ENCODE data around the gene PPIB. TPM values are rescaled to one million over a fixed set of nuclear protein-coding genes. Genes with fewer than 3 reads are reported as not detected.

PPIB gene
- total RNA-seq, 1 donor from 2014 or later = 491 TPM

- H3K27me3 Mint-ChIP-seq = no peaks in the 10 kb centered on the region
- no peaks in the 10 kb centered on the region for H3K9me3 Mint-ChIP-seq (ENCODE audit: low read depth)
- H3K36me3 Mint-ChIP-seq (ENCODE audit: insufficient read depth) = peaks cover 7% of the 10 kb centered on the region
- no peak overlapping the region for H3K4me3 Mint-ChIP-seq (ENCODE audit: low read depth)
- H3K4me1 Mint-ChIP-seq (ENCODE audit: low read depth) = peaks cover 1% of the 10 kb centered on the region
- H3K27ac Mint-ChIP-seq = no peak overlapping the region
- TF ChIP-seq CTCF (IDR thresholded peaks at IDR 0.05; ENCODE audit: unreplicated experiment) = no peak
- no peak for DNase-seq (ENCODE audit: low spot score, unreplicated experiment)
Observed at GRCh38 chr15:64197425-64197824, 34.6 kb upstream of the PPIB start.

- Mint-ChIP-seq H3K27me3 (no peaks in the 10 kb centered on the region), H3K4me3 (ENCODE audit: low read depth) (no peak overlapping the region), H3K4me1 (ENCODE audit: low read depth) (peaks cover 1% of the 10 kb centered on the region), H3K27ac (no peak overlapping the region), H3K36me3 (ENCODE audit: insufficient read depth) (peaks cover 5% of the 10 kb centered on the region), H3K9me3 (ENCODE audit: low read depth) (no peaks in the 10 kb centered on the region)
- DNase-seq (ENCODE audit: low spot score, unreplicated experiment) = no peak
- no peak for TF ChIP-seq CTCF (IDR thresholded peaks at IDR 0.05; ENCODE audit: unreplicated experiment)
Observed at GRCh38 chr15:64193971-64194370, 31.1 kb upstream of the PPIB start.

GRCh38 chr15:64191971-64192830 is 29.4 kb upstream of the PPIB start:
- Mint-ChIP-seq H3K27me3 (no peaks in the 10 kb centered on the region), H3K4me1 (ENCODE audit: low read depth) (peaks cover 1% of the 10 kb centered on the region), H3K4me3 (ENCODE audit: low read depth) (no peak overlapping the region), H3K27ac (no peak overlapping the region), H3K9me3 (ENCODE audit: low read depth) (no peaks in the 10 kb centered on the region), H3K36me3 (ENCODE audit: insufficient read depth) (peaks cover 8% of the 10 kb centered on the region)
- TF ChIP-seq CTCF (IDR thresholded peaks at IDR 0.05; ENCODE audit: unreplicated experiment) = no peak
- no peak for DNase-seq (ENCODE audit: low spot score, unreplicated experiment)

- peak overlapping the region; percentile 74 for H3K27ac Mint-ChIP-seq
- no peak overlapping the region for H3K4me3 Mint-ChIP-seq (ENCODE audit: low read depth)
- no peaks in the 10 kb centered on the region for H3K27me3 Mint-ChIP-seq
- peaks cover 7% of the 10 kb centered on the region for H3K36me3 Mint-ChIP-seq (ENCODE audit: insufficient read depth)
- DNase-seq (ENCODE audit: low spot score, unreplicated experiment) = no peak
- peaks cover 5% of the 10 kb centered on the region for H3K4me1 Mint-ChIP-seq (ENCODE audit: low read depth)
- no peak for TF ChIP-seq CTCF (IDR thresholded peaks at IDR 0.05; ENCODE audit: unreplicated experiment)
- no peaks in the 10 kb centered on the region for H3K9me3 Mint-ChIP-seq (ENCODE audit: low read depth)
Observed at GRCh38 chr15:64187396-64188191, 24.8 kb upstream of the PPIB start.

GRCh38 chr15:64185146-64185911 is 22.5 kb upstream of the PPIB start:
- DNase-seq (ENCODE audit: low spot score, unreplicated experiment) = no peak
- peaks cover 7% of the 10 kb centered on the region for H3K36me3 Mint-ChIP-seq (ENCODE audit: insufficient read depth)
- H3K27me3 Mint-ChIP-seq = no peaks in the 10 kb centered on the region
- H3K4me1 Mint-ChIP-seq (ENCODE audit: low read depth) = peaks cover 20% of the 10 kb centered on the region
- peak overlapping the region; percentile 54 for H3K27ac Mint-ChIP-seq
- TF ChIP-seq CTCF (IDR thresholded peaks at IDR 0.05; ENCODE audit: unreplicated experiment) = no peak
- no peaks in the 10 kb centered on the region for H3K9me3 Mint-ChIP-seq (ENCODE audit: low read depth)
- no peak overlapping the region for H3K4me3 Mint-ChIP-seq (ENCODE audit: low read depth)
